ENCODE measurements around the gene TH. TPM values are rescaled to one million over a fixed set of nuclear protein-coding genes. Genes with fewer than 3 reads are reported as not detected.

Gene TH
- not detected in 2 replicates for polyA plus RNA-seq

DNA sequence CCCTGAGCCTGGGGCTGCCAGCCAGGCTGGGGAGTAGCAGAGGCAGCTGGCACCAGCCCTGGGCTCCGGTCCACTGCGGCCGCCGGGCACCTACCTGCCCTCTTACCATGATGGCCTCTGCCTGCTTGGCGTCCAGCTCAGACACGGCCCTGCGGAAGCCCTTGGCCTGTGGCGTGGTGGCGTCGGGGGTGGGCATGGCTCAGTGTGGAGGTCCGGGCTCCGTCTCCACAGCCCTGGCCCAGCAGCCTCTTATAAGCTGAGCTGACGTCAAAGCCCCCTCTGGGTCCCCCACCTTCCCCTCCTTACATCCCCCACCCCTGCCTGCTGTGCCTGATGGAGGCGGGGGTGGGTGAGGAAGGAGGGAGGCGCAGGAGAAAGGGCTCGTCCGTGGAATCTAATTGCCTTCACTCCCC lies at the start of gene TH:
Gene TH, minus strand, starts transcription at position 225 of the 413 bp plus-strand sequence. Its CDS starts 29 bp downstream, at position 196.

GRCh38 chr11:2160736-2161259 lies 10.8 kb downstream of the TH start, which contains the start of gene INS:
TSS of gene INS (minus strand) at chr11:2161209. CDS start at chr11:2160971, 238 bp downstream.

GRCh38 chr11:2139123-2139521 lies 32.5 kb downstream of the TH start, which contains the start of gene IGF2:
TSS of gene IGF2 (minus strand) at chr11:2139389. CDS start at chr11:2135523, 3,866 bp downstream.

Other genes starting within 250 kb of the TH start
- 2.4 and 4.5 TPM in 2 replicates for gene MRPL23, start 224.5 kb downstream of the TH start, polyA plus RNA-seq
- gene H19, start 174.0 kb downstream of the TH start, polyA plus RNA-seq: not detected in 2 replicates
- 0.14 TPM in 1 of 2 replicates, not detected in the other for gene IGF2, start 32.4 kb downstream of the TH start, polyA plus RNA-seq
- not detected in 2 replicates for gene INS, start 10.6 kb downstream of the TH start, polyA plus RNA-seq
- gene ASCL2, start 98.8 kb upstream of the TH start, polyA plus RNA-seq: not detected in 2 replicates
- not detected in 2 replicates for gene C11orf21, start 130.1 kb upstream of the TH start, polyA plus RNA-seq
- not detected in 2 replicates for gene TSPAN32, start 130.2 kb upstream of the TH start, polyA plus RNA-seq
- 41.5 and 50.9 TPM in 2 replicates for gene CD81, start 205.5 kb upstream of the TH start, polyA plus RNA-seq
- gene TSSC4, start 228.9 kb upstream of the TH start, polyA plus RNA-seq: 3.6 and 4.8 TPM in 2 replicates

Measured in Purkinje cell (primary cell).